ENCODE data around the gene TNNI3K.
A peak's percentile ranks its signal among the peaks of the same experiment; 100 is the strongest.

TNNI3K gene

GRCh38 chr1:74465193-74465681 lies 230.1 kb downstream of the TNNI3K start:
- H3K4me3 ChIP-seq (ENCODE audit: low read length): no peak overlapping the region
- H3K79me2 ChIP-seq (ENCODE audit: control insufficient read depth, low read length): no peaks in the 10 kb centered on the region
- no peaks in the 10 kb centered on the region for H3K27me3 ChIP-seq (ENCODE audit: control insufficient read depth, low read length)
- H3K9me2 ChIP-seq (replicated peaks; ENCODE audit: control insufficient read depth, low read length): no peaks in the 10 kb centered on the region
- no peaks in the 10 kb centered on the region for H3K4me1 ChIP-seq (ENCODE audit: control insufficient read depth, low read length)
- H4K20me1 ChIP-seq (ENCODE audit: control insufficient read depth, insufficient read depth, low read depth, low read length): no peaks in the 10 kb centered on the region
- no peaks in the 10 kb centered on the region for H3F3A ChIP-seq (ENCODE audit: control insufficient read depth, insufficient read depth)
- no peaks in the 10 kb centered on the region for H3K9me3 ChIP-seq (ENCODE audit: control insufficient read depth, insufficient read depth, low read length)
- H3K4me2 ChIP-seq (ENCODE audit: low read length): no peak overlapping the region
- H3K27ac ChIP-seq (ENCODE audit: low read depth, low read length): no peak overlapping the region
- no peaks in the 10 kb centered on the region for H3K36me3 ChIP-seq (ENCODE audit: control insufficient read depth, low read length)
- no peak for TF ChIP-seq CTCF (IDR thresholded peaks at IDR 0.05; ENCODE audit: low read depth, low read length, poor library complexity, severe bottlenecking)
- no peak for TF ChIP-seq EZH2phosphoT487 (IDR thresholded peaks at IDR 0.05; ENCODE audit: borderline replicate concordance, low read length)

- Histone ChIP-seq H3K79me2 (ENCODE audit: control insufficient read depth, low read length) (no peaks in the 10 kb centered on the region), H3K9me3 (ENCODE audit: control insufficient read depth, insufficient read depth, low read length) (no peaks in the 10 kb centered on the region), H3K27me3 (ENCODE audit: control insufficient read depth, low read length) (no peaks in the 10 kb centered on the region), H4K20me1 (ENCODE audit: control insufficient read depth, insufficient read depth, low read depth, low read length) (no peaks in the 10 kb centered on the region), H3K36me3 (ENCODE audit: control insufficient read depth, low read length) (no peaks in the 10 kb centered on the region), H3F3A (ENCODE audit: control insufficient read depth, insufficient read depth) (no peaks in the 10 kb centered on the region), H3K4me2 (ENCODE audit: low read length) (no peak overlapping the region), H3K9me2 (replicated peaks; ENCODE audit: control insufficient read depth, low read length) (no peaks in the 10 kb centered on the region), H3K4me1 (ENCODE audit: control insufficient read depth, low read length) (no peaks in the 10 kb centered on the region), H3K4me3 (ENCODE audit: low read length) (no peak overlapping the region), H3K27ac (ENCODE audit: low read depth, low read length) (no peak overlapping the region)
- TF ChIP-seq CTCF (IDR thresholded peaks at IDR 0.05; ENCODE audit: low read depth, low read length, poor library complexity, severe bottlenecking) (no peak), EZH2phosphoT487 (IDR thresholded peaks at IDR 0.05; ENCODE audit: borderline replicate concordance, low read length) (no peak)
Measured at GRCh38 chr1:74467786-74468377, 232.7 kb downstream of the TNNI3K start.

GRCh38 chr1:74468982-74469603 lies 233.9 kb downstream of the TNNI3K start:
- H3K9me3 ChIP-seq (ENCODE audit: control insufficient read depth, insufficient read depth, low read length): no peaks in the 10 kb centered on the region
- no peaks in the 10 kb centered on the region for H3K27me3 ChIP-seq (ENCODE audit: control insufficient read depth, low read length)
- no peaks in the 10 kb centered on the region for H3K79me2 ChIP-seq (ENCODE audit: control insufficient read depth, low read length)
- H3K9me2 ChIP-seq (replicated peaks; ENCODE audit: control insufficient read depth, low read length): no peaks in the 10 kb centered on the region
- H3K4me2 ChIP-seq (ENCODE audit: low read length): no peak overlapping the region
- no peaks in the 10 kb centered on the region for H4K20me1 ChIP-seq (ENCODE audit: control insufficient read depth, insufficient read depth, low read depth, low read length)
- H3K4me3 ChIP-seq (ENCODE audit: low read length): no peak overlapping the region
- no peaks in the 10 kb centered on the region for H3K36me3 ChIP-seq (ENCODE audit: control insufficient read depth, low read length)
- TF ChIP-seq CTCF (IDR thresholded peaks at IDR 0.05; ENCODE audit: low read depth, low read length, poor library complexity, severe bottlenecking) (peak; percentile 55), EZH2phosphoT487 (IDR thresholded peaks at IDR 0.05; ENCODE audit: borderline replicate concordance, low read length) (no peak)
- H3K27ac ChIP-seq (ENCODE audit: low read depth, low read length): no peak overlapping the region
- no peaks in the 10 kb centered on the region for H3F3A ChIP-seq (ENCODE audit: control insufficient read depth, insufficient read depth)
- no peaks in the 10 kb centered on the region for H3K4me1 ChIP-seq (ENCODE audit: control insufficient read depth, low read length)

Data from DOHH2 (cell line).